ENCODE data around the gene CCT4. TPM values are rescaled to one million over a fixed set of nuclear protein-coding genes. Genes with fewer than 3 reads are reported as not detected.
A peak's percentile ranks its signal among the peaks of the same experiment; 100 is the strongest.

Gene CCT4
- total RNA-seq = 10 to 100 TPM; 82.7 to 97.1 (median 90.1) TPM

DNA sequence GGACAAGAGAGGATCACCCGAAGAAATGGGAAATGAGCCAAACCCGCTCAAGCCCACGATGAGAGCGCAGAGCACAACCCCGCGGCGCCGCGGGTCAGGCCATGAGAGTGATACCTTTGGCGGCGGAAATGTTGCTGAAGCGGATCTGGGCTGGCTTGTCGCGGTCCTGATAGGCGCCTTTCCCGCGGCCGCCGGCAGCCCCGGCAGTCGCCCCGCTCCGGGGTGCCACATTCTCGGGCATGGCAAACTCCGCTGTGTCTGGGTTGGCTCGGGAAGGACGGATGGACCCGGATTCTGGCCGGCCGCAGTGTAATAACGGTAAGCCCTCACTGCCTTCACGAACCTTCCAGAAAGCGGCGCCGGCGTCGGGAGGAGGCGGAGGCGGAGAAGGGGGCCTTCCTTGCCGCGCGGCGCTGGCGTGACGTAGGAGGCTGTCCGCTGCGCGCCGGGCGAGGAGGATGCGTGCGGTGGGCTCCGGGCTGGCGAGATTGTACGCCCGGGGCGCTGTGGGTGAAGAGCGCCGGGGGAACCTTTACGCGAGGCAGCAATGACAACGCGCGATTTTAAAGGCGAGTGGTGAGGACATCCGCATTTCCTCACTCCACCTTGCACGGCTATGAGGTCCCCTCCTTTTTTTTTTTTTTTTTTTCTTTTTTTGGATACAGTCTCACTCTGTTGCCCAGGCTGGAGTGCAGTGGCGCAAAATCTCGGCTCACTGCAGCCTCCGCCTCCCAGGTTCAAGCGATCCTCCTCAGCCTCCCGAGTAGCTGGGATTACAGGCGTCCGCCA lies at the start of gene CCT4:
Gene CCT4, minus strand, starts transcription at position 390 of the 789 bp plus-strand sequence. Its CDS starts 149 bp downstream, at position 241.
- TF ChIP-seq CTCF (IDR thresholded peaks at IDR 0.05) (no peak), POLR2A (IDR thresholded peaks at IDR 0.05) (peak; percentile 72 to 87), POLR2AphosphoS5 (IDR thresholded peaks at IDR 0.05) (peak; percentile 97), EP300 (IDR thresholded peaks at IDR 0.05) (no peak)
- peak within 1 kb of the TSS; percentile 66 to 87 for H3K4me3 ChIP-seq
- no peaks in the 10 kb centered on the region for H3K27me3 ChIP-seq
- peaks cover 0 to 28% of the 10 kb centered on the region in 2 donors for H3K36me3 ChIP-seq
- 0 to 5% methylated on average over 7 to 16 of the region's 74 CpGs for WGBS, 2 donors (ENCODE audit: low coverage in 1 of 2)
- peak within 1 kb of the TSS; percentile 86 to 95 (median 88) for H3K27ac ChIP-seq
- peaks cover 0 to 29% (median 12%) of the 10 kb centered on the region in 3 donors for H3K4me1 ChIP-seq
- ATAC-seq = peak; percentile 93
- no peaks in the 10 kb centered on the region for H3K9me3 ChIP-seq

- peaks cover 0 to 16% of the 10 kb centered on the region in 2 donors for H3K36me3 ChIP-seq
- no peak overlapping the region for H3K4me3 ChIP-seq
- peak overlapping the region in 2 of 4 donors; percentile 37 to 40 for H3K27ac ChIP-seq
- 50 to 57% methylated on average over 1 to 5 of the region's 5 CpGs for WGBS, 2 donors (ENCODE audit: low coverage in 1 of 2)
- H3K9me3 ChIP-seq = peaks cover 0 to 3% (median 0%) of the 10 kb centered on the region in 3 donors
- no peak for ATAC-seq
- peaks cover 0 to 7% (median 0%) of the 10 kb centered on the region in 3 donors for H3K4me1 ChIP-seq
- TF ChIP-seq POLR2AphosphoS5 (IDR thresholded peaks at IDR 0.05) = no peak
- no peak for TF ChIP-seq POLR2A (IDR thresholded peaks at IDR 0.05)
- no peak for TF ChIP-seq EP300 (IDR thresholded peaks at IDR 0.05)
- TF ChIP-seq CTCF (IDR thresholded peaks at IDR 0.05) = no peak
- H3K27me3 ChIP-seq = no peaks in the 10 kb centered on the region
Measured at GRCh38 chr2:61937886-61938285, 49.4 kb upstream of the CCT4 start.

DNA sequence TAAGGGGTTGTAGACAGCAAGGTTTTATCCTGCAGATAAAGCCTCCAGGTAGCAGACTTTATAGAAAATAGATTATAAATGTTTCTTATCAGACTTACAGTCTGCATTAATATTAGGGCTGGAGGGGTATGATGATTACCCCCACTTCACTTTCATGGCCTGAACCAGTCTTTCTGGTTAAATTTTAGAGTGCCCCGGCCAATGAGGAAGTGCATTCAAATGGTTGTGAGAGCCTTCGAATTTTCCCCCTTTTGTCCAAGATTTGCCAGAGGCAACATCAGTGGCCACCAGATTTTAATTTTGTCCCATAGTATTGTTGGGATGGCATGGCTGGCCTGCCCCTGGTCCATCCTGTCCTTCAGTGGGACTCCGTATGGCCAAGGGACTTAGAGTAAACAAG lies 48.6 kb upstream of the CCT4 start:
- Histone ChIP-seq H3K4me3 (no peak overlapping the region), H3K4me1 (peaks cover 0 to 7% (median 0%) of the 10 kb centered on the region in 3 donors), H3K27ac (no peak overlapping the region), H3K27me3 (no peaks in the 10 kb centered on the region), H3K9me3 (peaks cover 0 to 9% (median 0%) of the 10 kb centered on the region in 3 donors), H3K36me3 (peaks cover 0 to 21% of the 10 kb centered on the region in 2 donors)
- WGBS, 2 donors (ENCODE audit: low coverage in 1 of 2) = 89 to 93% methylated on average over 3 of the region's 3 CpGs
- no peak for ATAC-seq
- TF ChIP-seq POLR2AphosphoS5 (IDR thresholded peaks at IDR 0.05) (no peak), CTCF (IDR thresholded peaks at IDR 0.05) (no peak), POLR2A (IDR thresholded peaks at IDR 0.05) (no peak), EP300 (IDR thresholded peaks at IDR 0.05) (no peak)

DNA sequence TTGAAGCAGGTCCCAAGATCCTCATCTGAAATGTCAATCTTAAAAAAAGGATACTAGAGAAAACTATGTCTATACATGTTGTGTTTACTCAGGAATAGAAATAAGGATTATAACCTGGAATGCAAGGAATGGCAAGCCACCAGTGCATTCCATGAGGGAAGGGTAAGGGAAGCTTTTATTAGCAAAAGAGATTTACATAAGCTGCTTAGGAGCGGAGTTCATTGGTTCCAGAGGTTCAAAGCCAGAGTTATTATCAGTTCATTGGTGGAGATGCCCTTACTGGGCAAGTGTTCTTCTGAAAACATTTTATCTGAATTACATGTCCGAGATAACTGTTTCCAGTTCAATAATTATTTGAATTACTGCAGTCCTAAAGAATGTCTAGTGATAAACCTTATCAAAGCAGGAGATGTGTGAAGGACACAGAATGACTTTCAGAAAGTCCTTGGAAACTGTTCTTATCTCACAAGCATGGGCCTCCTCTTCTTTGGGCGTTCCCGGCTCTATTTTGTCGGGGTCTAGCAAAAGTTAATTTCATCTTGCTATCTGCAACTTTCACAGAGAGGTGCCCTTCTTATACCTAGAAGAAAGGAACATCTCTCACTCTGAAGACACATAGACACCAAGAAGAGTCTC lies 40.5 kb upstream of the CCT4 start:
- TF ChIP-seq EP300 (IDR thresholded peaks at IDR 0.05) (no peak), POLR2AphosphoS5 (IDR thresholded peaks at IDR 0.05) (no peak), POLR2A (IDR thresholded peaks at IDR 0.05) (no peak), CTCF (IDR thresholded peaks at IDR 0.05) (no peak)
- H3K27me3 ChIP-seq = no peaks in the 10 kb centered on the region
- H3K36me3 ChIP-seq = peaks cover 0 to 18% of the 10 kb centered on the region in 2 donors
- 61 to 91% methylated on average over 5 of the region's 5 CpGs for WGBS, 2 donors (ENCODE audit: low coverage in 1 of 2)
- no peak overlapping the region for H3K27ac ChIP-seq
- no peaks in the 10 kb centered on the region for H3K4me1 ChIP-seq
- H3K4me3 ChIP-seq = no peak overlapping the region
- peaks cover 0 to 9% (median 0%) of the 10 kb centered on the region in 3 donors for H3K9me3 ChIP-seq
- ATAC-seq = no peak

Data from gastroesophageal sphincter (tissue), 4 donors.